GM12878 (cell line): ENCODE measurements around the gene NFE2L1. TPM values are rescaled to one million over a fixed set of nuclear protein-coding genes. Genes with fewer than 3 reads are reported as not detected.
A peak's percentile ranks its signal among the peaks of the same experiment; 100 is the strongest.

Experiments used
- ATAC-seq: fragments of 200-7000 bp; cut with Tn5 transposase; 3 replicates; pipeline ENCODE4 v1.9.1; 2020; ENCODE audit warnings: mild to moderate bottlenecking, moderate library complexity
- BruUV-seq: library from RNA; stranded (reverse); fragments of 400-500 nt; replicated peaks from 2 replicates; lab custom pipeline; 2021; lab: Mats Ljungman, UMichigan
- CTCF ChIA-PET: fragments of 300-600 bp; sonication (Branson Sonifier 250); formaldehyde crosslinking; extraction: SDS; loops from one replicate; lab custom pipeline; 2021; ENCODE audit warnings: inconsistent platforms; lab: Yijun Ruan, JAX
- POLR2A ChIA-PET: fragments of 350-600 bp; formaldehyde crosslinking; extraction: SDS; loops from one replicate; lab custom pipeline; 2021; ENCODE audit warnings: inconsistent platforms; lab: Charles Lee
- RAD21 ChIA-PET: fragments of 300-600 bp; sonication (Branson Sonifier 250); formaldehyde crosslinking; loops from one replicate; lab custom pipeline; 2023; ENCODE audit warnings: antibody characterized with exemption; ENCODE audit not compliant: unreplicated experiment; lab: Charles Lee
- SMC1A ChIA-PET: fragments of 300-600 bp; sonication (Branson Sonifier 250); formaldehyde crosslinking; loops from one replicate; lab custom pipeline; 2023; ENCODE audit not compliant: unreplicated experiment, uncharacterized antibody; lab: Charles Lee
- DNase-seq: peaks from one replicate; pipeline ENCODE4 v3.0.0-alpha.2; 2011; ENCODE audit warnings: low read depth, low spot score
- FAIRE-seq: peaks from 3 replicates; lab custom pipeline; 2011; peaks lifted over from hg19 to GRCh38; lab: Jason Lieb, UNC
- H2AFZ ChIP-seq: 2 replicates; pipeline ENCODE4 v1.6.0; 2011; ENCODE audit warnings: low read depth, low read length, control low read depth; ENCODE audit not compliant: control insufficient read depth
- H3K27ac ChIP-seq: 2 replicates; pipeline ENCODE4 v1.5.1; 2011; ENCODE audit warnings: control low read depth; ENCODE audit not compliant: control insufficient read depth, insufficient read depth
- H3K27me3 ChIP-seq, 2 experiments: replicated peaks in 1 of 2; 2 replicates each; pipeline versions ENCODE4 v1.6.0 to v1.6.1; 2011; ENCODE audit warnings: low read length in 1 of 2; ENCODE audit not compliant: control insufficient read depth in 2 of 2, insufficient read depth in 2 of 2
- H3K36me3 ChIP-seq, 2 experiments: 2 replicates each; pipeline ENCODE4 v1.5.1; 2011; ENCODE audit warnings: low read length in 1 of 2; ENCODE audit not compliant: control insufficient read depth in 2 of 2, insufficient read depth in 2 of 2
- H3K4me1 ChIP-seq: 2 replicates; pipeline ENCODE4 v1.6.1; 2011; ENCODE audit warnings: mild to moderate bottlenecking, low read length, moderate library complexity, mixed read lengths; ENCODE audit not compliant: control insufficient read depth, insufficient read depth
- H3K4me2 ChIP-seq: 2 replicates; pipeline ENCODE4 v1.6.0; 2011; ENCODE audit warnings: control low read depth; ENCODE audit not compliant: control insufficient read depth, insufficient read depth
- H3K4me3 ChIP-seq: fragments of 200-600 bp; sonication (generic); 2 replicates; pipeline ENCODE4 v1.5.1; 2016
- H3K79me2 ChIP-seq: 2 replicates; pipeline ENCODE4 v1.6.0; 2011; ENCODE audit warnings: low read length; ENCODE audit not compliant: control insufficient read depth, insufficient read depth
- H3K9ac ChIP-seq: 2 replicates; pipeline ENCODE4 v1.8.0; 2011; ENCODE audit warnings: low read length, control low read depth, mixed read lengths; ENCODE audit not compliant: control insufficient read depth, insufficient read depth
- H3K9me3 ChIP-seq: replicated peaks from 3 replicates; pipeline ENCODE4 v1.5.1; 2011; ENCODE audit warnings: mild to moderate bottlenecking, low read length; ENCODE audit not compliant: control insufficient read depth, insufficient read depth
- H4K20me1 ChIP-seq: 2 replicates; pipeline ENCODE4 v1.6.0; 2011; ENCODE audit not compliant: control insufficient read depth, insufficient read depth
- CBX3 ChIP-seq: fragments of 200-600 bp; sonication (generic); IDR thresholded peaks from 2 replicates; pipeline ENCODE4 v1.6.1; 2016; ENCODE audit warnings: low read depth, borderline replicate concordance
- EED ChIP-seq: sonication (generic); IDR thresholded peaks from 2 replicates; pipeline ENCODE4 v1.6.1; 2016; ENCODE audit warnings: antibody characterized with exemption, low read depth
- IKZF1 ChIP-seq: fragments of 450-650 bp; conservative IDR thresholded peaks from 2 replicates; pipeline ENCODE4 v1.6.1; 2017; ENCODE audit warnings: antibody characterized with exemption, mild to moderate bottlenecking
- MLLT1 ChIP-seq: fragments of 450-650 bp; IDR thresholded peaks from 2 replicates; pipeline ENCODE4 v1.6.1; 2016; ENCODE audit warnings: mild to moderate bottlenecking
- PAX8 ChIP-seq: fragments of 450-650 bp; IDR thresholded peaks from 2 replicates; pipeline ENCODE4 v1.6.1; 2017; ENCODE audit warnings: mild to moderate bottlenecking, moderate library complexity
- PKNOX1 ChIP-seq: fragments of 450-650 bp; IDR thresholded peaks from 2 replicates; pipeline ENCODE4 v1.6.1; 2016; ENCODE audit warnings: mild to moderate bottlenecking
- SMARCA5 ChIP-seq: fragments of 450-650 bp; IDR thresholded peaks from 2 replicates; pipeline ENCODE4 v1.6.1; 2017; ENCODE audit warnings: mild to moderate bottlenecking
- WGBS: methylation state at CpG from one replicate; pipeline ENCODE4 v1.1.6; 2016; ENCODE audit warnings: low lambda C conversion rate; ENCODE audit not compliant: insufficient replicate concordance, insufficient coverage; ENCODE audit errors: missing lambda C conversion rate; 5-methylcytosine and 5-hydroxymethylcytosine counted together
- in situ Hi-C: fragments of 300-500 bp; cut with MboI; formaldehyde crosslinking; loops from 9 replicates; pipeline ENCODE4 v1.14.3; 2018; ENCODE audit warnings: mixed read lengths
- intact Hi-C: fragments of 100-400 bp; cut with micrococcal nuclease; formaldehyde crosslinking; loops from one replicate; pipeline ENCODE4 v1.14.2; 2022; ENCODE audit not compliant: unreplicated experiment
- polyA plus RNA-seq, 11 experiments: library from polyadenylated mRNA; depleted of rRNA in 4 of 11; unstranded in 6 of 11; stranded (reverse) in 5 of 11; fragments of >200 nt; fragmentation: Nextera tagmentation in 4 of 11; fragmentation: Illumina TruSeq in 1 of 11; extraction: Ambion mirVana in 4 of 11; extraction: Trizol in 1 of 11; gene quantifications; 1 replicate in 1 of 11; 2 replicates in 10 of 11; pipeline versions ENCODE4 v1.2.1 to v1.2.3, GENCODE V29; 2011 to 2016; ENCODE audit warnings: inconsistent platforms in 2 of 11, missing spikeins in 2 of 11, low read depth in 1 of 11
- total RNA-seq, 4 experiments: library from RNA; depleted of rRNA in 3 of 4; stranded (reverse); fragments of >200 nt in 3 of 4; fragmentation: Illumina TruSeq in 1 of 4; extraction: Trizol in 1 of 4; gene quantifications; 2 replicates each; pipeline versions ENCODE4 v1.2.1 to v1.2.3, GENCODE V29; 2013 to 2021
- TF ChIP-seq, protein P1 (sequence below): fragments of 450-650 bp; IDR thresholded peaks from 2 replicates; pipeline ENCODE4 v1.6.1; 2017; ENCODE audit warnings: borderline replicate concordance
- TF ChIP-seq, protein P2 (sequence below): fragments of 450-650 bp; IDR thresholded peaks from 2 replicates; pipeline ENCODE4 v1.6.1; 2017; ENCODE audit warnings: low read depth, mild to moderate bottlenecking, moderate library complexity

The NFE2L1 gene
- total and polyA plus RNA-seq, 10 of the 15 experiments (the other 5 are each of a cell fraction or from before 2014, with no cell fraction given), result 3.8 to 104 (median 26.4) TPM

DNA sequence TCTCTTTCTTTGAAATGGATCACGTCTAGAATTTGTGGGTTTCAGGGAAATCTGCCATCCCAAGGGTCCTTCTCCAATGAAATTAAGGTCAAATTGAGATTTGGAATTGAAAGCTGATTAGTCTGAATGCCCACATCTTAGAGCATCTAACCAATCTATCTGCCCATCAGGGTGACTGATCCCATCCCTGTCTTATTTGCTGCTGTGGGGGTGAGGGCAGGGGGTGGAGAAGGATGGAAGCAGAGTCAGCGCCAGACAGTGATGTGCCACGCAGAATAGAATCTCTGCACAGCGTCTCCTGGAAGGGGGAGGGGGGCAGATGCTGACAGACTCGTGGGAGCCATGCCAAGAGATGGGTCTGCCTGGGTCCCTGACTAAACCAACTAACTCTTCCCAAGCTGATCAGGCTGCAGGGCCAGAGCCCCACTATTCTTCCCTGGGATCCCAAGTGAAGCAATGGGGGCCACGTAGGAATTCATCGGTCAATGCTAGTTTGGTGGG is 45.2 kb upstream of the NFE2L1 start:
- Histone ChIP-seq H2AFZ (peak overlapping the region; percentile 88), H3K27me3 (no peaks in the 10 kb centered on the region), H3K79me2 (no peaks in the 10 kb centered on the region), H3K4me2 (peak overlapping the region; percentile 19), H3K9me3 (no peaks in the 10 kb centered on the region), H4K20me1 (no peaks in the 10 kb centered on the region), H3K36me3 (no peaks in the 10 kb centered on the region; a peak in 1 of 4 replicates), H3K9ac (no peak overlapping the region), H3K4me1 (peaks cover 49% of the 10 kb centered on the region), H3K4me3 (no peak overlapping the region), H3K27ac (peak overlapping the region; percentile 85)
- ChIA-PET SMC1A (interaction anchor here (0.8 to 9.5 kb wide), 14 partner anchors 9 to 162 kb away, joined by 3 to 97 read pairs (median 4); partner anchors contain the start of genes CDK5RAP3 and SCRN2), RAD21 (interaction anchor here (1.3 to 4.8 kb wide), 8 partner anchors 9 to 425 kb away, joined by 3 to 54 read pairs (median 8); partner anchors contain the start of gene CDK5RAP3), POLR2A (interaction anchor here (0.7 to 2.8 kb wide), 9 partner anchors 9 to 556 kb away, joined by 3 to 17 read pairs (median 7); partner anchors contain the start of genes CDK5RAP3 and PNPO), CTCF (interaction anchor here (1.5 to 8.5 kb wide), 12 partner anchors 8 to 161 kb away, joined by 7 to 59 read pairs (median 12); partner anchors contain the start of genes CDK5RAP3, PNPO and SCRN2)
- no peak for DNase-seq
- intact Hi-C loops (no loop called here), in situ Hi-C loops (no loop called here)
- peak; percentile 31 for ATAC-seq
- BruUV-seq, result TSS peak; percentile 96
- WGBS, result 81% methylated on average over 7 of the region's 7 CpGs
- TF ChIP-seq CBX3 (no peak), SMARCA5 (0 out of 2 replicates have a peak, but pooled peaks have one; percentile 14), EED (0 out of 2 replicates have a peak, but pooled peaks have one; percentile 15), PKNOX1 (no peak), PAX8 (no peak), IKZF1 (0 out of 2 replicates have a peak, but pooled peaks have one; percentile 45), MLLT1 (peak; percentile 55; the same call in 1 of the 2 replicates)
- TF ChIP-seq, protein P1, sequence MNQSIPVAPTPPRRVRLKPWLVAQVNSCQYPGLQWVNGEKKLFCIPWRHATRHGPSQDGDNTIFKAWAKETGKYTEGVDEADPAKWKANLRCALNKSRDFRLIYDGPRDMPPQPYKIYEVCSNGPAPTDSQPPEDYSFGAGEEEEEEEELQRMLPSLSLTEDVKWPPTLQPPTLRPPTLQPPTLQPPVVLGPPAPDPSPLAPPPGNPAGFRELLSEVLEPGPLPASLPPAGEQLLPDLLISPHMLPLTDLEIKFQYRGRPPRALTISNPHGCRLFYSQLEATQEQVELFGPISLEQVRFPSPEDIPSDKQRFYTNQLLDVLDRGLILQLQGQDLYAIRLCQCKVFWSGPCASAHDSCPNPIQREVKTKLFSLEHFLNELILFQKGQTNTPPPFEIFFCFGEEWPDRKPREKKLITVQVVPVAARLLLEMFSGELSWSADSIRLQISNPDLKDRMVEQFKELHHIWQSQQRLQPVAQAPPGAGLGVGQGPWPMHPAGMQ, result no peak
- TF ChIP-seq, protein P2, sequence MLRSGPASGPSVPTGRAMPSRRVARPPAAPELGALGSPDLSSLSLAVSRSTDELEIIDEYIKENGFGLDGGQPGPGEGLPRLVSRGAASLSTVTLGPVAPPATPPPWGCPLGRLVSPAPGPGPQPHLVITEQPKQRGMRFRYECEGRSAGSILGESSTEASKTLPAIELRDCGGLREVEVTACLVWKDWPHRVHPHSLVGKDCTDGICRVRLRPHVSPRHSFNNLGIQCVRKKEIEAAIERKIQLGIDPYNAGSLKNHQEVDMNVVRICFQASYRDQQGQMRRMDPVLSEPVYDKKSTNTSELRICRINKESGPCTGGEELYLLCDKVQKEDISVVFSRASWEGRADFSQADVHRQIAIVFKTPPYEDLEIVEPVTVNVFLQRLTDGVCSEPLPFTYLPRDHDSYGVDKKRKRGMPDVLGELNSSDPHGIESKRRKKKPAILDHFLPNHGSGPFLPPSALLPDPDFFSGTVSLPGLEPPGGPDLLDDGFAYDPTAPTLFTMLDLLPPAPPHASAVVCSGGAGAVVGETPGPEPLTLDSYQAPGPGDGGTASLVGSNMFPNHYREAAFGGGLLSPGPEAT, result peak; percentile 6; the same call in 1 of the 2 replicates
- FAIRE-seq, result no peak
